CD4-positive, alpha-beta T cell treated with Interleukin-12 subunit alpha and Interleukin-12 subunit beta, for 1 hour (primary cell): ENCODE results near the gene CORO2B.
"Not testable (repeated sequence)": the region's sequence is repeated elsewhere in the genome, so short reads cannot be mapped to it uniquely, and the experiment has no call there.

Source experiments
- DNase-seq: peaks from one replicate; pipeline ENCODE4 v3.0.0-alpha.2; 2020

The CORO2B gene

GRCh38 chr15:68592544-68592943 lies 13.8 kb downstream of the CORO2B start:
- no peak for DNase-seq

GRCh38 chr15:68593341-68593740 lies 14.5 kb downstream of the CORO2B start:
- DNase-seq, result no peak

- no peak for DNase-seq
These were observed 15.2 kb downstream of the CORO2B start for GRCh38 chr15:68593828-68594532.

GRCh38 chr15:68594533-68595259 lies 15.9 kb downstream of the CORO2B start:
- no peak for DNase-seq

GRCh38 chr15:68595260-68595564 lies 16.4 kb downstream of the CORO2B start:
- DNase-seq, result no peak

GRCh38 chr15:68595761-68596160 lies 17.0 kb downstream of the CORO2B start:
- DNase-seq, result no peak

- DNase-seq, result no peak
These were observed 17.9 kb downstream of the CORO2B start for GRCh38 chr15:68596691-68597090.

- DNase-seq, result no peak
These were observed 18.8 kb downstream of the CORO2B start for GRCh38 chr15:68597581-68597980.

GRCh38 chr15:68598171-68599152 lies 19.7 kb downstream of the CORO2B start:
- DNase-seq, result no peak

GRCh38 chr15:68599153-68599545 lies 20.4 kb downstream of the CORO2B start:
- DNase-seq, result no peak

- no peak for DNase-seq
These were observed 20.8 kb downstream of the CORO2B start for GRCh38 chr15:68599560-68600071.

- no peak for DNase-seq
These were observed 22.7 kb downstream of the CORO2B start for GRCh38 chr15:68601206-68602197.

GRCh38 chr15:68602459-68603215 lies 23.8 kb downstream of the CORO2B start:
- no peak for DNase-seq

- DNase-seq, result no peak
These were observed 24.4 kb downstream of the CORO2B start for GRCh38 chr15:68603216-68603595.

GRCh38 chr15:68603951-68604350 lies 25.2 kb downstream of the CORO2B start:
- no peak for DNase-seq

- DNase-seq, result not testable (repeated sequence)
These were observed 26.2 kb downstream of the CORO2B start for GRCh38 chr15:68604840-68605478.

GRCh38 chr15:68606375-68606774 lies 27.6 kb downstream of the CORO2B start:
- no peak for DNase-seq

- no peak for DNase-seq
These were observed 29.5 kb downstream of the CORO2B start for GRCh38 chr15:68608206-68608843.

- no peak for DNase-seq
These were observed 30.0 kb downstream of the CORO2B start for GRCh38 chr15:68608844-68609232.

- DNase-seq, result no peak
These were observed 30.8 kb downstream of the CORO2B start for GRCh38 chr15:68609629-68610028.
